HEK293 (cell line): Measurements from ENCODE around the gene GOSR2.

ENCODE experiments used
- HOXA7 ChIP-seq: sonication (generic); formaldehyde crosslinking; IDR thresholded peaks from 2 replicates; pipeline ENCODE4 v1.8.1; 2022; ENCODE audit warnings: missing genetic modification reagents, borderline replicate concordance
- PRDM4 ChIP-seq: fragments of 450-650 bp; formaldehyde crosslinking; IDR thresholded peaks from 2 replicates; pipeline ENCODE4 v1.5.1; 2017; ENCODE audit warnings: missing biosample characterization, missing genetic modification characterization
- REST ChIP-seq: fragments of 450-650 bp; formaldehyde crosslinking; IDR thresholded peaks from 2 replicates; pipeline ENCODE4 v1.5.1; 2016; ENCODE audit warnings: missing biosample characterization, missing genetic modification characterization
- ZBTB26 ChIP-seq: fragments of 450-650 bp; formaldehyde crosslinking; optimal IDR thresholded peaks from 2 replicates; pipeline ENCODE3; 2016; ENCODE audit warnings: missing biosample characterization, mild to moderate bottlenecking, missing genetic modification characterization
- ZNF292 ChIP-seq: fragments of 450-650 bp; formaldehyde crosslinking; IDR thresholded peaks from 2 replicates; pipeline ENCODE4 v1.5.1; 2016; ENCODE audit warnings: low read depth, missing biosample characterization, missing genetic modification characterization, borderline replicate concordance
- ZNF350 ChIP-seq: fragments of 450-650 bp; formaldehyde crosslinking; IDR thresholded peaks from 2 replicates; pipeline ENCODE4 v1.5.0; 2017; ENCODE audit warnings: missing biosample characterization, mild to moderate bottlenecking, missing genetic modification characterization
- ZNF549 ChIP-seq: fragments of 450-650 bp; IDR thresholded peaks from 2 replicates; pipeline ENCODE4 v1.5.1; 2018; ENCODE audit warnings: missing biosample characterization, missing genetic modification characterization, mild to moderate bottlenecking, inconsistent platforms, moderate library complexity
- ZNF600 ChIP-seq: fragments of 450-650 bp; formaldehyde crosslinking; IDR thresholded peaks from 2 replicates; pipeline ENCODE4 v1.5.1; 2016; ENCODE audit warnings: missing biosample characterization, missing genetic modification characterization
- ZNF623 ChIP-seq: fragments of 450-650 bp; formaldehyde crosslinking; IDR thresholded peaks from 2 replicates; pipeline ENCODE4 v1.5.1; 2016; ENCODE audit warnings: missing biosample characterization, missing genetic modification characterization
- ZNF624 ChIP-seq: fragments of 450-650 bp; formaldehyde crosslinking; IDR thresholded peaks from 2 replicates; pipeline ENCODE4 v1.5.1; 2017; ENCODE audit warnings: missing biosample characterization, missing genetic modification characterization
- ZNF776 ChIP-seq: fragments of 450-650 bp; formaldehyde crosslinking; IDR thresholded peaks from 2 replicates; pipeline ENCODE4 v1.5.0; 2017; ENCODE audit warnings: missing biosample characterization, missing genetic modification characterization, borderline replicate concordance
- ZNF777 ChIP-seq: fragments of 450-650 bp; formaldehyde crosslinking; IDR thresholded peaks from 2 replicates; pipeline ENCODE4 v1.5.1; 2017; ENCODE audit warnings: missing biosample characterization, missing genetic modification characterization, borderline replicate concordance
- TF ChIP-seq, protein P1 (sequence below): fragments of 450-650 bp; formaldehyde crosslinking; IDR thresholded peaks from 2 replicates; pipeline ENCODE4 v1.5.1; 2016; ENCODE audit warnings: missing biosample characterization, missing genetic modification characterization
- TF ChIP-seq, protein P2 (sequence below): fragments of 450-650 bp; formaldehyde crosslinking; IDR thresholded peaks from 2 replicates; pipeline ENCODE4 v1.5.1; 2016; ENCODE audit warnings: missing biosample characterization, missing genetic modification characterization

DNA sequence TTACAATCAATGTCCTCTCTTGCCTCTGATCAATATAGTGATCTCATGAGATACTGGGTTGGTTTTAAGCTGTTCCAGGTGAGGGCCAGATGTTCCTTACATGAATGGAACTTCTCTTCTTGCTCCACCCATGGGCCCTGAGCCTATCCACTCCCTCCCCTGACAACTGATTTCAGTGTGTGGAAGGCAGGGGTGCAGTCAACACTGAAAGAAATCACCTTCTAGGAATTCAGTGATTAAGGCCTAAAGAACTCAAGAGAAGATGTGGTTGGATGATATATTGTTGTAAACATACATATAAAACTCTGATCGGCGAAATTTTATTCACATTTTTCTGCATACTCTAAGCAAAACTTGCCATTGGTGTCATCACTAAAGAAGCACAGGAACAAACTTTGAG is 6.7 kb upstream of the GOSR2 start:
- no peak for TF ChIP-seq ZNF624
- TF ChIP-seq ZBTB26 (tag by site-specific recombination), result no peak
- TF ChIP-seq PRDM4 (tag by site-specific recombination), result no peak
- no peak for TF ChIP-seq ZNF776 (tag by site-specific recombination)
- TF ChIP-seq HOXA7 (CRISPR knock-in tag), result no peak
- no peak for TF ChIP-seq ZNF350 (tag by site-specific recombination)
- TF ChIP-seq ZNF623 (tag by site-specific recombination), result no peak
- TF ChIP-seq ZNF549 (tag by site-specific recombination), result no peak
- TF ChIP-seq, protein P1, sequence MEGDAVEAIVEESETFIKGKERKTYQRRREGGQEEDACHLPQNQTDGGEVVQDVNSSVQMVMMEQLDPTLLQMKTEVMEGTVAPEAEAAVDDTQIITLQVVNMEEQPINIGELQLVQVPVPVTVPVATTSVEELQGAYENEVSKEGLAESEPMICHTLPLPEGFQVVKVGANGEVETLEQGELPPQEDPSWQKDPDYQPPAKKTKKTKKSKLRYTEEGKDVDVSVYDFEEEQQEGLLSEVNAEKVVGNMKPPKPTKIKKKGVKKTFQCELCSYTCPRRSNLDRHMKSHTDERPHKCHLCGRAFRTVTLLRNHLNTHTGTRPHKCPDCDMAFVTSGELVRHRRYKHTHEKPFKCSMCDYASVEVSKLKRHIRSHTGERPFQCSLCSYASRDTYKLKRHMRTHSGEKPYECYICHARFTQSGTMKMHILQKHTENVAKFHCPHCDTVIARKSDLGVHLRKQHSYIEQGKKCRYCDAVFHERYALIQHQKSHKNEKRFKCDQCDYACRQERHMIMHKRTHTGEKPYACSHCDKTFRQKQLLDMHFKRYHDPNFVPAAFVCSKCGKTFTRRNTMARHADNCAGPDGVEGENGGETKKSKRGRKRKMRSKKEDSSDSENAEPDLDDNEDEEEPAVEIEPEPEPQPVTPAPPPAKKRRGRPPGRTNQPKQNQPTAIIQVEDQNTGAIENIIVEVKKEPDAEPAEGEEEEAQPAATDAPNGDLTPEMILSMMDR (tag by site-specific recombination), result no peak
- TF ChIP-seq ZNF777 (tag by site-specific recombination), result no peak
- TF ChIP-seq ZNF292, result no peak
- no peak for TF ChIP-seq REST
- TF ChIP-seq ZNF600, result no peak
- TF ChIP-seq, protein P2, sequence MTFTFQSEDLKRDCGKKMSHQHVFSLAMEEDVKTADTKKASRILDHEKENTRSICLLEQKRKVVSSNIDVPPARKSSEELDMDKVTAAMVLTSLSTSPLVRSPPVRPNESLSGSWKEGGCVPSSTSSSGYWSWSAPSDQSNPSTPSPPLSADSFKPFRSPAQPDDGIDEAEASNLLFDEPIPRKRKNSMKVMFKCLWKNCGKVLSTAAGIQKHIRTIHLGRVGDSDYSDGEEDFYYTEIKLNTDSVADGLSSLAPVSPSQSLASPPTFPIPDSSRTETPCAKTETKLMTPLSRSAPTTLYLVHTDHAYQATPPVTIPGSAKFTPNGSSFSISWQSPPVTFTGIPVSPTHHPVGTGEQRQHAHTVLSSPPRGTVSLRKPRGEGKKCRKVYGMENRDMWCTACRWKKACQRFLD (tag by site-specific recombination), result no peak
